NCI-H2196 treated with DMSO at 0.1 percent for 48 hours (cell line): ENCODE measurements around the gene PRKAG3.
"Not testable (repeated sequence)": the region's sequence is repeated elsewhere in the genome, so short reads cannot be mapped to it uniquely, and the experiment has no call there.

Experiments
- DNase-seq: peaks from one replicate; lab custom pipeline; 2025; ENCODE audit not compliant: unreplicated experiment; lab: John Stamatoyannopoulos, UW

PRKAG3 gene

GRCh38 chr2:218844334-218844733 lies 12.7 kb upstream of the PRKAG3 start:
- DNase-seq = not testable (repeated sequence)

- no peak for DNase-seq
Measured at GRCh38 chr2:218839888-218840287, 8.3 kb upstream of the PRKAG3 start.

GRCh38 chr2:218839430-218839829 lies 7.8 kb upstream of the PRKAG3 start:
- no peak for DNase-seq

GRCh38 chr2:218837495-218837894 lies 5.9 kb upstream of the PRKAG3 start:
- no peak for DNase-seq

- no peak for DNase-seq
Measured at GRCh38 chr2:218834685-218835084, 3.1 kb upstream of the PRKAG3 start.

- no peak for DNase-seq
Measured at GRCh38 chr2:218833023-218833609, 1.5 kb upstream of the PRKAG3 start.

GRCh38 chr2:218832520-218832919 lies 917 bp upstream of the PRKAG3 start:
- no peak for DNase-seq

GRCh38 chr2:218832081-218832480 lies 478 bp upstream of the PRKAG3 start:
- DNase-seq = no peak

GRCh38 chr2:218830526-218831306 lies 887 bp downstream of the PRKAG3 start:
- no peak for DNase-seq

- DNase-seq = no peak
Measured at GRCh38 chr2:218829868-218830451, 1.6 kb downstream of the PRKAG3 start.

- no peak for DNase-seq
Measured at GRCh38 chr2:218828477-218828778, 3.2 kb downstream of the PRKAG3 start.

GRCh38 chr2:218827701-218828476 lies 3.7 kb downstream of the PRKAG3 start:
- DNase-seq = no peak

GRCh38 chr2:218826791-218827190 lies 4.8 kb downstream of the PRKAG3 start:
- no peak for DNase-seq

GRCh38 chr2:218824004-218824403 lies 7.6 kb downstream of the PRKAG3 start:
- no peak for DNase-seq

GRCh38 chr2:218823196-218823855 lies 8.3 kb downstream of the PRKAG3 start:
- DNase-seq = no peak

GRCh38 chr2:218822622-218823021 lies 9.0 kb downstream of the PRKAG3 start:
- DNase-seq = no peak

GRCh38 chr2:218821605-218822211 lies 9.9 kb downstream of the PRKAG3 start:
- DNase-seq = no peak

GRCh38 chr2:218820746-218821369 lies 10.7 kb downstream of the PRKAG3 start:
- DNase-seq = no peak

- no peak for DNase-seq
Measured at GRCh38 chr2:218819093-218819492, 12.5 kb downstream of the PRKAG3 start.

GRCh38 chr2:218816561-218817011 lies 15.0 kb downstream of the PRKAG3 start:
- no peak for DNase-seq
